ENCODE measurements around the gene MUC3A.
"Not testable (repeated sequence)": the region's sequence is repeated elsewhere in the genome, so short reads cannot be mapped to it uniquely, and the experiment has no call there.

MUC3A gene

GRCh38 chr7:100978300-100978699 is 29.0 kb downstream of the MUC3A start:
- TF ChIP-seq CTCF (IDR thresholded peaks at IDR 0.05; ENCODE audit: extremely low read depth, missing control alignments), result no peak
- DNase-seq (ENCODE audit: low spot score), result no peak

GRCh38 chr7:100983451-100984187 is 34.3 kb downstream of the MUC3A start:
- no peak for DNase-seq (ENCODE audit: low spot score)
- TF ChIP-seq CTCF (IDR thresholded peaks at IDR 0.05; ENCODE audit: extremely low read depth, missing control alignments), result no peak

GRCh38 chr7:100984241-100984918 is 35.0 kb downstream of the MUC3A start:
- DNase-seq (ENCODE audit: low spot score), result not testable (repeated sequence)

- not testable (repeated sequence) for DNase-seq (ENCODE audit: low spot score)
Observed at GRCh38 chr7:100985033-100985797, 35.9 kb downstream of the MUC3A start.

- no peak for DNase-seq (ENCODE audit: low spot score)
- TF ChIP-seq CTCF (IDR thresholded peaks at IDR 0.05; ENCODE audit: extremely low read depth, missing control alignments), result no peak
Observed at GRCh38 chr7:100991631-100992030, 42.3 kb downstream of the MUC3A start.

GRCh38 chr7:100992280-100992679 is 42.9 kb downstream of the MUC3A start:
- DNase-seq (ENCODE audit: low spot score), result not testable (repeated sequence)

GRCh38 chr7:100994671-100995070 is 45.3 kb downstream of the MUC3A start:
- not testable (repeated sequence) for DNase-seq (ENCODE audit: low spot score)

- not testable (repeated sequence) for DNase-seq (ENCODE audit: low spot score)
Observed at GRCh38 chr7:100998530-100998929, 49.2 kb downstream of the MUC3A start.

- not testable (repeated sequence) for DNase-seq (ENCODE audit: low spot score)
Observed at GRCh38 chr7:100999334-100999733, 50.0 kb downstream of the MUC3A start.

GRCh38 chr7:101000025-101000424 is 50.7 kb downstream of the MUC3A start:
- not testable (repeated sequence) for DNase-seq (ENCODE audit: low spot score)

- not testable (repeated sequence) for DNase-seq (ENCODE audit: low spot score)
Observed at GRCh38 chr7:101002333-101002732, 53.0 kb downstream of the MUC3A start.

GRCh38 chr7:101007361-101007760 is 58.0 kb downstream of the MUC3A start:
- not testable (repeated sequence) for DNase-seq (ENCODE audit: low spot score)

Data from GM20000 (cell line).